ENCODE results near the gene ZNF195.
"Not testable (repeated sequence)": the region's sequence is repeated elsewhere in the genome, so short reads cannot be mapped to it uniquely, and the experiment has no call there.

Gene ZNF195

GRCh38 chr11:3402181-3402860 is 23.4 kb upstream of the ZNF195 start:
- H3K9ac ChIP-seq (ENCODE audit: low read depth in 1 of 2, low read length in 2 of 2); H3K27me3 ChIP-seq (ENCODE audit: control insufficient read depth in 2 of 2, insufficient read depth in 2 of 2, low read length in 2 of 2); H3K4me1 ChIP-seq (ENCODE audit: control insufficient read depth in 2 of 2, insufficient read depth in 2 of 2, low read length in 2 of 2); H3K36me3 ChIP-seq (ENCODE audit: control insufficient read depth in 2 of 2, insufficient read depth in 2 of 2, low read length in 2 of 2); H3K9me3 ChIP-seq (ENCODE audit: control insufficient read depth in 2 of 2, low read length in 2 of 2); H3K4me3 ChIP-seq (ENCODE audit: low read length in 2 of 2); H3K27ac ChIP-seq (ENCODE audit: low read depth in 2 of 2, low read length in 2 of 2): not testable (repeated sequence)

- H3K36me3 ChIP-seq (ENCODE audit: control insufficient read depth in 2 of 2, insufficient read depth in 2 of 2, low read length in 2 of 2); H3K27me3 ChIP-seq (ENCODE audit: control insufficient read depth in 2 of 2, insufficient read depth in 2 of 2, low read length in 2 of 2); H3K9me3 ChIP-seq (ENCODE audit: control insufficient read depth in 2 of 2, low read length in 2 of 2); H3K9ac ChIP-seq (ENCODE audit: low read depth in 1 of 2, low read length in 2 of 2); H3K4me3 ChIP-seq (ENCODE audit: low read length in 2 of 2); H3K27ac ChIP-seq (ENCODE audit: low read depth in 2 of 2, low read length in 2 of 2); H3K4me1 ChIP-seq (ENCODE audit: control insufficient read depth in 2 of 2, insufficient read depth in 2 of 2, low read length in 2 of 2): not testable (repeated sequence)
Observed at GRCh38 chr11:3401052-3401451, 22.1 kb upstream of the ZNF195 start.

- not testable (repeated sequence) for H3K36me3 ChIP-seq (ENCODE audit: control insufficient read depth in 2 of 2, insufficient read depth in 2 of 2, low read length in 2 of 2); H3K9ac ChIP-seq (ENCODE audit: low read depth in 1 of 2, low read length in 2 of 2); H3K4me1 ChIP-seq (ENCODE audit: control insufficient read depth in 2 of 2, insufficient read depth in 2 of 2, low read length in 2 of 2); H3K27me3 ChIP-seq (ENCODE audit: control insufficient read depth in 2 of 2, insufficient read depth in 2 of 2, low read length in 2 of 2); H3K9me3 ChIP-seq (ENCODE audit: control insufficient read depth in 2 of 2, low read length in 2 of 2); H3K4me3 ChIP-seq (ENCODE audit: low read length in 2 of 2); H3K27ac ChIP-seq (ENCODE audit: low read depth in 2 of 2, low read length in 2 of 2)
Observed at GRCh38 chr11:3398509-3398908, 19.6 kb upstream of the ZNF195 start.

GRCh38 chr11:3398106-3398505 is 19.2 kb upstream of the ZNF195 start:
- H3K9me3 ChIP-seq (ENCODE audit: control insufficient read depth in 2 of 2, low read length in 2 of 2); H3K4me3 ChIP-seq (ENCODE audit: low read length in 2 of 2); H3K27ac ChIP-seq (ENCODE audit: low read depth in 2 of 2, low read length in 2 of 2); H3K27me3 ChIP-seq (ENCODE audit: control insufficient read depth in 2 of 2, insufficient read depth in 2 of 2, low read length in 2 of 2); H3K36me3 ChIP-seq (ENCODE audit: control insufficient read depth in 2 of 2, insufficient read depth in 2 of 2, low read length in 2 of 2); H3K9ac ChIP-seq (ENCODE audit: low read depth in 1 of 2, low read length in 2 of 2); H3K4me1 ChIP-seq (ENCODE audit: control insufficient read depth in 2 of 2, insufficient read depth in 2 of 2, low read length in 2 of 2): not testable (repeated sequence)

DNA sequence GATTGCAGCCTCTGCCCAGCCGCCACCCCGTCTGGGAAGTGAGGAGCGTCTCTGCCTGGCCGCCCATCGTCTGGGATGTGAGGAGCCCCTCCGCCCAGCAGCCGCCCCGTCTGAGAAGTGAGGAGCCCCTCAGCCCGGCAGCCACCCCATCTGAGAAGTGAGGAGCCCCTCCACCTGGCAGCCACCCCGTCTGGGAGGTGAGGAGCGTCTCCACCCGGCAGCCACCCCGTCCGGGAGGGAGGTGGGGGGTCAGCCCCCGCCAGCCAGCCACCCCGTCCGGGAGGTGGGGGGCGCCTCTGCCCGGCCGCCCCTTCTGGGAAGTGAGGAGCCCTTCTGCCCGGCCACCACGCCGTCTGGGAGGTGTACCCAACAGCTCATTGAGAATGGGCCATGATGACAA is 18.3 kb upstream of the ZNF195 start:
- H3K4me1 ChIP-seq (ENCODE audit: control insufficient read depth in 2 of 2, insufficient read depth in 2 of 2, low read length in 2 of 2); H3K27ac ChIP-seq (ENCODE audit: low read depth in 2 of 2, low read length in 2 of 2); H3K36me3 ChIP-seq (ENCODE audit: control insufficient read depth in 2 of 2, insufficient read depth in 2 of 2, low read length in 2 of 2); H3K27me3 ChIP-seq (ENCODE audit: control insufficient read depth in 2 of 2, insufficient read depth in 2 of 2, low read length in 2 of 2); H3K9me3 ChIP-seq (ENCODE audit: control insufficient read depth in 2 of 2, low read length in 2 of 2); H3K9ac ChIP-seq (ENCODE audit: low read depth in 1 of 2, low read length in 2 of 2); H3K4me3 ChIP-seq (ENCODE audit: low read length in 2 of 2): not testable (repeated sequence)

DNA sequence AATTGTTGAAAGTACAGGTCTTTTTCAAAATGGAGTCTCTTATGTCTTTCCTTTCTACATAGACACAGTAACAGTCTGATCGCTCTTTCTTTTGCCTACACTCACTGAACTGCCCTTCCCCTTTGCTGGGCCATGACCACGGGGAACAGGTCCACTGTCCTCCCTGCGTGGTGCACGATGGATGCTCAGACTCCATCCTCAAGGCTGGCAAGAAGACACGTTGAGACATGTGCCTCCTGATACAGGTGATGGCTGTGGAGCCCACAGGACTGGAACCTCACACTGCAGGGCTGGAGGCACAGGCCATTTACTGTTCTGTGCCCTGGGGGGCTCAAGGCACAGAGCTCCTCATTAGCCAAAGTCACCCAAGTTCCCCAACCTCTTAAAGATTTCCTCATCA is 16.5 kb upstream of the ZNF195 start:
- H3K4me3 ChIP-seq (ENCODE audit: low read length in 2 of 2); H3K27ac ChIP-seq (ENCODE audit: low read depth in 2 of 2, low read length in 2 of 2); H3K27me3 ChIP-seq (ENCODE audit: control insufficient read depth in 2 of 2, insufficient read depth in 2 of 2, low read length in 2 of 2); H3K4me1 ChIP-seq (ENCODE audit: control insufficient read depth in 2 of 2, insufficient read depth in 2 of 2, low read length in 2 of 2); H3K9me3 ChIP-seq (ENCODE audit: control insufficient read depth in 2 of 2, low read length in 2 of 2); H3K36me3 ChIP-seq (ENCODE audit: control insufficient read depth in 2 of 2, insufficient read depth in 2 of 2, low read length in 2 of 2); H3K9ac ChIP-seq (ENCODE audit: low read depth in 1 of 2, low read length in 2 of 2): not testable (repeated sequence)

DNA sequence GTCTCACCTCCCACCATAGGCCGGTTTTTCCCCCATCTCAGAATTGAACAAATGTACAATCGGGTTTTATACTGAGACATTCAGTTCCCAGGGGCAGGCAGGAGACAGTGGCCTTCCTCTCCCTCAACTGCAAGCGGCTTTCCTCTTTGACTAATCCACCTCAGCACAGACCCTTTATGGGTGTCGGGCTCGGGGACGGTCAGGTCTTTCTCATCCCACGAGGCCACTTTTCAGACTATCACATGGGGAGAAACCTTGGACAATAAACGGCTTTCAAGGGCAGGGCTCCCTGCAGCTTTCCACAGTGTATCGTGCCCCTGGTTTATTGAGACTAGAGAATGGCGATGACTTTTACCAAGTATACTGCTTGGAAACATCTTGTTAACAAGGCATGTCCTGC is 16.0 kb upstream of the ZNF195 start:
- H3K4me3 ChIP-seq (ENCODE audit: low read length in 2 of 2); H3K27me3 ChIP-seq (ENCODE audit: control insufficient read depth in 2 of 2, insufficient read depth in 2 of 2, low read length in 2 of 2); H3K27ac ChIP-seq (ENCODE audit: low read depth in 2 of 2, low read length in 2 of 2); H3K4me1 ChIP-seq (ENCODE audit: control insufficient read depth in 2 of 2, insufficient read depth in 2 of 2, low read length in 2 of 2); H3K36me3 ChIP-seq (ENCODE audit: control insufficient read depth in 2 of 2, insufficient read depth in 2 of 2, low read length in 2 of 2); H3K9ac ChIP-seq (ENCODE audit: low read depth in 1 of 2, low read length in 2 of 2); H3K9me3 ChIP-seq (ENCODE audit: control insufficient read depth in 2 of 2, low read length in 2 of 2): not testable (repeated sequence)

DNA sequence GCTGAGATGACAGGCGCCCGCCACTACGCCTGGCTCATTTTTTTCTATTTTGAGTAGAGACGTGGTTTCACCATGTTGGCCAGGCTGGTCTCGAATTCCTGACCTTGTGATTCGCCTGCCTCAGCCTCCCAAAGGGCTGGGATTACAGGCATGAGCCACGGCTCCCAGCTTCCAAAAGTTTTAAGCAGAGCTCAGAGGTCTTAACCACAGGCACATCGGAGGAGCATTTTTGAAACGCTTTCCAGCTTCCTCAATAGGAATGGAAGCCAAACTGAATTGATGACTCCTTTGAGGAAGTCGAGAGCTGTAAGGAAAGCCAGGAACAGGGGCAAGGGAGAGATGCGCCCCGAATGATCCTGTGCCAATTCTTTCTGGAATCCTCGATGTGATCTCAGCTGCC is 14.5 kb upstream of the ZNF195 start:
- H3K4me3 ChIP-seq (ENCODE audit: low read length in 2 of 2); H3K36me3 ChIP-seq (ENCODE audit: control insufficient read depth in 2 of 2, insufficient read depth in 2 of 2, low read length in 2 of 2); H3K9ac ChIP-seq (ENCODE audit: low read depth in 1 of 2, low read length in 2 of 2); H3K27me3 ChIP-seq (ENCODE audit: control insufficient read depth in 2 of 2, insufficient read depth in 2 of 2, low read length in 2 of 2); H3K4me1 ChIP-seq (ENCODE audit: control insufficient read depth in 2 of 2, insufficient read depth in 2 of 2, low read length in 2 of 2); H3K27ac ChIP-seq (ENCODE audit: low read depth in 2 of 2, low read length in 2 of 2); H3K9me3 ChIP-seq (ENCODE audit: control insufficient read depth in 2 of 2, low read length in 2 of 2): not testable (repeated sequence)

- H3K36me3 ChIP-seq (ENCODE audit: control insufficient read depth in 2 of 2, insufficient read depth in 2 of 2, low read length in 2 of 2), result peaks cover 2 to 4% of the 10 kb centered on the region in 2 donors
- H3K27me3 ChIP-seq (ENCODE audit: control insufficient read depth in 2 of 2, insufficient read depth in 2 of 2, low read length in 2 of 2), result no peaks in the 10 kb centered on the region
- H3K9ac ChIP-seq (ENCODE audit: low read depth in 1 of 2, low read length in 2 of 2), result no peak overlapping the region
- H3K4me3 ChIP-seq (ENCODE audit: low read length in 2 of 2), result no peak overlapping the region
- H3K27ac ChIP-seq (ENCODE audit: low read depth in 2 of 2, low read length in 2 of 2), result no peak overlapping the region
- H3K9me3 ChIP-seq (ENCODE audit: control insufficient read depth in 2 of 2, low read length in 2 of 2), result no peaks in the 10 kb centered on the region
- H3K4me1 ChIP-seq (ENCODE audit: control insufficient read depth in 2 of 2, insufficient read depth in 2 of 2, low read length in 2 of 2), result peaks cover 0 to 5% of the 10 kb centered on the region in 2 donors
Observed at GRCh38 chr11:3382613-3383285, 3.8 kb upstream of the ZNF195 start.

DNA sequence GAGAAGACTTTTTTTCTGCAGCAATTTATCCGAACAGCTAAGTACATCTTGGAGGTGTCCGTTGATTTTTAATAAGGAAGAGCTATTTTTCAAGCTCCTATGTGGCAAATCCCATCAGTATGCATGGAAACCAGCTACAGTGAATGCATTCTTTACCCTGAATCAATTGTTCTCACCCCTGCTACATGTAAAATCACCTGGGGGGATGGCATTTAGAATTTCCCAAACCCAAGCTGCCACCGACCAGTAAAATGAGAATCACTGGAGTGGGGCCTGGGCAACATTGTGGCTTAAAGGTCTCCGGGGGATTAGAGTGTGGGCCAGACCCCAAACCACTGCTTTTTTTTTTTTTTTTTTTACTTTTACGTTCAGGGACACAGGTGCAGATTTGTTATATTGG is 2.8 kb upstream of the ZNF195 start:
- no peak overlapping the region for H3K9ac ChIP-seq (ENCODE audit: low read depth in 1 of 2, low read length in 2 of 2)
- peaks cover 3 to 9% of the 10 kb centered on the region in 2 donors for H3K36me3 ChIP-seq (ENCODE audit: control insufficient read depth in 2 of 2, insufficient read depth in 2 of 2, low read length in 2 of 2)
- H3K4me3 ChIP-seq (ENCODE audit: low read length in 2 of 2), result no peak overlapping the region
- no peaks in the 10 kb centered on the region for H3K9me3 ChIP-seq (ENCODE audit: control insufficient read depth in 2 of 2, low read length in 2 of 2)
- H3K27me3 ChIP-seq (ENCODE audit: control insufficient read depth in 2 of 2, insufficient read depth in 2 of 2, low read length in 2 of 2), result no peaks in the 10 kb centered on the region
- peaks cover 6 to 8% of the 10 kb centered on the region in 2 donors for H3K4me1 ChIP-seq (ENCODE audit: control insufficient read depth in 2 of 2, insufficient read depth in 2 of 2, low read length in 2 of 2)
- no peak overlapping the region for H3K27ac ChIP-seq (ENCODE audit: low read depth in 2 of 2, low read length in 2 of 2)

All from mucosa of rectum (tissue), 2 donors.